SK-N-SH (cell line): ENCODE results near the gene BTNL2. TPM values are rescaled to one million over a fixed set of nuclear protein-coding genes. Genes with fewer than 3 reads are reported as not detected.
A peak's percentile ranks its signal among the peaks of the same experiment; 100 is the strongest.
"Not testable (repeated sequence)": the region's sequence is repeated elsewhere in the genome, so short reads cannot be mapped to it uniquely, and the experiment has no call there.

ENCODE experiments used
- CTCF ChIA-PET: fragments of 300-600, 350-600 bp; formaldehyde crosslinking; extraction: SDS; loops from one replicate; lab custom pipeline; 2021; lab: Yijun Ruan, JAX
- POLR2A ChIA-PET: fragments of 350-600 bp; sonication (Branson Sonifier 250); formaldehyde crosslinking; extraction: SDS; loops from one replicate; lab custom pipeline; 2020; ENCODE audit warnings: antibody characterized with exemption, inconsistent platforms; lab: Yijun Ruan, JAX
- DNase-seq: peaks from one replicate; pipeline ENCODE4 v3.0.0; 2012
- H2AFZ ChIP-seq: fragments of 200-600 bp; sonication (generic); 2 replicates; pipeline ENCODE4 v1.8.1; 2016; ENCODE audit warnings: antibody characterized with exemption, mild to moderate bottlenecking, low read depth
- H3F3A ChIP-seq: fragments of 200-600 bp; sonication (generic); replicated peaks from 2 replicates; pipeline ENCODE3; 2016; ENCODE audit warnings: antibody characterized with exemption, mild to moderate bottlenecking; ENCODE audit not compliant: insufficient read depth
- H3K27ac ChIP-seq, 2 experiments: fragments of 200-500 bp in 1 of 2; fragments of 200-600 bp in 1 of 2; sonication (Bioruptor generic) in 1 of 2; sonication (generic), shearing (Covaris generic) in 1 of 2; 2 replicates each; pipeline versions ENCODE4 v1.5.1 to v1.6.1; 2014 to 2016; ENCODE audit warnings: low read depth in 2 of 2, inconsistent platforms in 1 of 2, low read length in 1 of 2, mild to moderate bottlenecking in 1 of 2, mixed read lengths in 1 of 2
- H3K27me3 ChIP-seq: fragments of 200-600 bp; sonication (generic), shearing (Covaris generic); 2 replicates; pipeline ENCODE4 v1.6.1; 2016; ENCODE audit warnings: mixed run types; ENCODE audit not compliant: insufficient read depth
- H3K36me3 ChIP-seq, 2 experiments: fragments of 200-500 bp in 1 of 2; fragments of 200-600 bp in 1 of 2; sonication (Bioruptor generic) in 1 of 2; sonication (generic) in 1 of 2; replicated peaks in 1 of 2; 2 replicates each; pipeline versions ENCODE3 to v1.5.1; 2014 to 2016; ENCODE audit warnings: low read length in 1 of 2, mild to moderate bottlenecking in 1 of 2; ENCODE audit not compliant: insufficient read depth in 2 of 2, control insufficient read depth in 1 of 2
- H3K4me1 ChIP-seq, 2 experiments: fragments of 200-500 bp in 1 of 2; fragments of 200-600 bp in 1 of 2; sonication (Bioruptor generic) in 1 of 2; sonication (generic), shearing (Covaris generic) in 1 of 2; 2 replicates each; pipeline versions ENCODE4 v1.5.1 to v1.6.1; 2014 to 2016; ENCODE audit warnings: low read depth in 1 of 2, low read length in 1 of 2, mixed run types in 1 of 2; ENCODE audit not compliant: insufficient read depth in 2 of 2, control insufficient read depth in 1 of 2
- H3K4me2 ChIP-seq: fragments of 200-600 bp; sonication (generic), shearing (Covaris generic); 2 replicates; pipeline ENCODE4 v1.6.1; 2017; ENCODE audit warnings: mixed run types
- H3K4me3 ChIP-seq, 2 experiments: fragments of 200-500 bp in 1 of 2; fragments of 200-600 bp in 1 of 2; sonication (Bioruptor generic) in 1 of 2; sonication (generic), shearing (Covaris generic) in 1 of 2; 2 replicates each; pipeline versions ENCODE4 v1.5.1 to v1.8.1; 2014 to 2016; ENCODE audit warnings: low read depth in 2 of 2, inconsistent platforms in 1 of 2, low read length in 1 of 2, mild to moderate bottlenecking in 1 of 2, mixed read lengths in 1 of 2, moderate library complexity in 1 of 2
- H3K79me2 ChIP-seq: fragments of 200-600 bp; sonication (generic); 2 replicates; pipeline ENCODE4 v1.8.1; 2017; ENCODE audit warnings: mild to moderate bottlenecking; ENCODE audit not compliant: insufficient read depth
- H3K9ac ChIP-seq: fragments of 200-600 bp; sonication (generic); 2 replicates; pipeline ENCODE4 v1.6.1; 2017; ENCODE audit warnings: mixed run types
- H3K9me2 ChIP-seq: fragments of 200-600 bp; sonication (generic); 2 replicates; pipeline ENCODE4 v1.6.1; 2017; ENCODE audit warnings: mixed run types
- H3K9me3 ChIP-seq: fragments of 200-600 bp; sonication (generic); 2 replicates; pipeline ENCODE4 v1.6.1; 2017; ENCODE audit warnings: mixed run types, mild to moderate bottlenecking, moderate library complexity
- H4K20me1 ChIP-seq: fragments of 200-600 bp; sonication (generic); 2 replicates; pipeline ENCODE4 v1.6.1; 2017; ENCODE audit warnings: mild to moderate bottlenecking, mixed run types; ENCODE audit not compliant: insufficient read depth
- RAD21 ChIP-seq: IDR thresholded peaks from 2 replicates; pipeline ENCODE4 v1.6.1; 2012; ENCODE audit warnings: mild to moderate bottlenecking, low read length
- RCOR1 ChIP-seq: fragments of 150-350 bp; IDR thresholded peaks from 2 replicates; pipeline ENCODE4 v1.6.1; 2017; ENCODE audit warnings: antibody characterized with exemption, low read length
- SMC3 ChIP-seq: IDR thresholded peaks from 2 replicates; pipeline ENCODE4 v1.6.1; 2012; ENCODE audit warnings: low read depth, low read length, improper control_type of control experiment
- TEAD4 ChIP-seq: IDR thresholded peaks from 2 replicates; pipeline ENCODE4 v1.4.0; 2012; ENCODE audit warnings: mild to moderate bottlenecking, borderline replicate concordance; ENCODE audit not compliant: insufficient read depth
- USF1 ChIP-seq: IDR thresholded peaks from 2 replicates; pipeline ENCODE4 v1.4.0; 2012; ENCODE audit warnings: low read depth, borderline replicate concordance
- WGBS: methylation state at CpG from one replicate; pipeline ENCODE4 v1.1.6; 2017; ENCODE audit warnings: low lambda C conversion rate; 5-methylcytosine and 5-hydroxymethylcytosine counted together
- polyA plus RNA-seq, 3 experiments: library from polyadenylated mRNA; depleted of rRNA; stranded (reverse); fragments of >200 nt; gene quantifications; 2 replicates each; pipeline ENCODE4 v1.2.3, GENCODE V29; 2012
- TF ChIP-seq, protein P1 (sequence below): fragments of 200-600 bp; sonication (generic); IDR thresholded peaks from 2 replicates; pipeline ENCODE4 v1.6.1; 2017; ENCODE audit warnings: antibody characterized with exemption, mild to moderate bottlenecking, moderate library complexity
- TF ChIP-seq, protein P2 (sequence below): fragments of 150-350 bp; IDR thresholded peaks from 2 replicates; pipeline ENCODE4 v1.6.1; 2017; ENCODE audit warnings: antibody characterized with exemption, low read length, low read depth, borderline replicate concordance

Gene BTNL2
- polyA plus RNA-seq, 1 of the 3 experiments (the other 2 are of a cell fraction), result not detected

DNA sequence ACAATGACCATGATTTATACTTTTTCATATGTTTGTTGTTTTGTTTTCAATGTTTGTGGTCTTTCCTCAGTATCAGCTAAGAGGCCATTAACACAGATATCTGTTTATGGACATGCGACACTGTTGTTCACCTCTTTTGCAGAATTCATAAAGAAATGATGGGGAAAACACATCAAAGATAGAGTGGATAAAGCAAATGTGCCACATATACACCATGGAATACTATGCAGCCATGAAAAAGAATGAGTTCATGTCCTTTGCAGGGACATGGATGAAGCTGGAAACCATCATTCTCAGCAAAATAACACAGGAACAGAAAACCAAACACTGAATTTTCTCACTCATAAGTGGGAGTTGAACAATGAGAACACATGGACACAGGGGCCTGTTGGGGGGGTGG lies 27.0 kb upstream of the BTNL2 start:
- POLR2A ChIA-PET, result not testable (repeated sequence)

DNA sequence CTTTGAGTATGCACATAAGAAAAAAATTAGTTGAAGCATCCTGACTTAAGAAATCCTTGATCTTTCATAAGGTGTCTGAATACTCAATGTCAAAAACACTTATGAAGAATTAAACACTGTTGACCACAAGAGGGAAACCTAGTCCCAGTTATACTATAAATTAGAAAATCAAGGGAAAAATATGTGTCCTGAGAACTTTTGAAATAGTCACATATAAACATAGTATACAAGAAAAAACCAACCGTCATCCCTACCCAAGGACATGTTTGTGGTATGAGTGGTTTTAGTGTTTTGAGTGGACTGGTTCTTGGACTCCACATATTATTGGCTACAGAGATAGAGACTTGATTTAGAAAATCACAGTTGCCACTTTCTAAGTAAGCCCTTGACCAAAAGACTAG lies 25.1 kb upstream of the BTNL2 start:
- WGBS, result 10% methylated on average over 1 of the region's 1 CpG
- ChIA-PET CTCF (interaction anchor here (1.0 to 2.9 kb wide), 4 partner anchors 12 to 436 kb away, joined by 3 to 7 read pairs (median 6); no protein-coding TSS in a partner anchor), POLR2A (no interaction called here)
- Histone ChIP-seq H3K79me2 (no peaks in the 10 kb centered on the region), H3K9me3 (no peaks in the 10 kb centered on the region), H2AFZ (no peak overlapping the region), H3F3A (no peaks in the 10 kb centered on the region), H3K9ac (no peak overlapping the region), H3K4me2 (no peak overlapping the region), H3K27ac (no peak overlapping the region), H3K4me1 (no peaks in the 10 kb centered on the region), H3K27me3 (no peaks in the 10 kb centered on the region), H4K20me1 (no peaks in the 10 kb centered on the region), H3K36me3 (no peaks in the 10 kb centered on the region), H3K4me3 (no peak overlapping the region; a peak in 1 of 4 replicates), H3K9me2 (no peaks in the 10 kb centered on the region; the same call in 1 of the 2 replicates)
- TF ChIP-seq, protein P1, sequence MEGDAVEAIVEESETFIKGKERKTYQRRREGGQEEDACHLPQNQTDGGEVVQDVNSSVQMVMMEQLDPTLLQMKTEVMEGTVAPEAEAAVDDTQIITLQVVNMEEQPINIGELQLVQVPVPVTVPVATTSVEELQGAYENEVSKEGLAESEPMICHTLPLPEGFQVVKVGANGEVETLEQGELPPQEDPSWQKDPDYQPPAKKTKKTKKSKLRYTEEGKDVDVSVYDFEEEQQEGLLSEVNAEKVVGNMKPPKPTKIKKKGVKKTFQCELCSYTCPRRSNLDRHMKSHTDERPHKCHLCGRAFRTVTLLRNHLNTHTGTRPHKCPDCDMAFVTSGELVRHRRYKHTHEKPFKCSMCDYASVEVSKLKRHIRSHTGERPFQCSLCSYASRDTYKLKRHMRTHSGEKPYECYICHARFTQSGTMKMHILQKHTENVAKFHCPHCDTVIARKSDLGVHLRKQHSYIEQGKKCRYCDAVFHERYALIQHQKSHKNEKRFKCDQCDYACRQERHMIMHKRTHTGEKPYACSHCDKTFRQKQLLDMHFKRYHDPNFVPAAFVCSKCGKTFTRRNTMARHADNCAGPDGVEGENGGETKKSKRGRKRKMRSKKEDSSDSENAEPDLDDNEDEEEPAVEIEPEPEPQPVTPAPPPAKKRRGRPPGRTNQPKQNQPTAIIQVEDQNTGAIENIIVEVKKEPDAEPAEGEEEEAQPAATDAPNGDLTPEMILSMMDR, result peak; percentile 60
- TF ChIP-seq USF1, result no peak
- TF ChIP-seq, protein P2, sequence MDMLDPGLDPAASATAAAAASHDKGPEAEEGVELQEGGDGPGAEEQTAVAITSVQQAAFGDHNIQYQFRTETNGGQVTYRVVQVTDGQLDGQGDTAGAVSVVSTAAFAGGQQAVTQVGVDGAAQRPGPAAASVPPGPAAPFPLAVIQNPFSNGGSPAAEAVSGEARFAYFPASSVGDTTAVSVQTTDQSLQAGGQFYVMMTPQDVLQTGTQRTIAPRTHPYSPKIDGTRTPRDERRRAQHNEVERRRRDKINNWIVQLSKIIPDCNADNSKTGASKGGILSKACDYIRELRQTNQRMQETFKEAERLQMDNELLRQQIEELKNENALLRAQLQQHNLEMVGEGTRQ, result no peak
- peak; percentile 45 for TF ChIP-seq RAD21
- 0 out of 2 replicates have a peak, but pooled peaks have one; percentile 6 for TF ChIP-seq SMC3
- no peak for TF ChIP-seq TEAD4
- TF ChIP-seq RCOR1, result no peak
- DNase-seq, result no peak

More for the DNA sequence above, 27.0 kb upstream of the BTNL2 start:
- H3K36me3 ChIP-seq, H3K4me1 ChIP-seq, H3F3A ChIP-seq, H3K4me2 ChIP-seq, H3K9me2 ChIP-seq, H4K20me1 ChIP-seq, H3K9me3 ChIP-seq, H3K9ac ChIP-seq, H3K79me2 ChIP-seq, H3K4me3 ChIP-seq, H3K27me3 ChIP-seq, DNase-seq, H3K27ac ChIP-seq, H2AFZ ChIP-seq: not testable (repeated sequence)
- CTCF ChIA-PET, result interaction anchor here (0.9 kb wide), 1 partner anchor 352 kb away, joined by 3 read pairs; no protein-coding TSS in a partner anchor
- WGBS, result 0% methylated on average over 1 of the region's 1 CpG
